Dendritic cell treated with granulocyte-macrophage colony-stimulating factor and Interleukin-4, amounts not matched to agents 40 ng/mL and 50 ng/mL, for 4 days (primary cell): ENCODE results near the gene SLC24A4.
A peak's percentile ranks its signal among the peaks of the same experiment; 100 is the strongest.

Source experiments
- H3K27ac Mint-ChIP-seq: one replicate; pipeline ENCODE4 v1.8.0; 2022; ENCODE audit warnings: mild to moderate bottlenecking, mixed read lengths
- H3K27me3 Mint-ChIP-seq: one replicate; pipeline ENCODE4 v1.8.0; 2022; ENCODE audit warnings: mild to moderate bottlenecking, mixed read lengths
- H3K36me3 Mint-ChIP-seq: one replicate; pipeline ENCODE4 v1.8.0; 2022; ENCODE audit warnings: low read depth, mixed read lengths
- H3K4me1 Mint-ChIP-seq: one replicate; pipeline ENCODE4 v1.8.0; 2022; ENCODE audit warnings: low read depth, mixed read lengths
- H3K4me3 Mint-ChIP-seq: one replicate; pipeline ENCODE4 v1.8.0; 2022; ENCODE audit warnings: mild to moderate bottlenecking, moderate library complexity, mixed read lengths
- H3K9me3 Mint-ChIP-seq: one replicate; pipeline ENCODE4 v1.8.0; 2022; ENCODE audit warnings: mixed read lengths
- intact Hi-C: fragments of 100-400 bp; cut with micrococcal nuclease; formaldehyde crosslinking; loops from one replicate; pipeline ENCODE4 v1.15.0; 2022

SLC24A4 gene

DNA sequence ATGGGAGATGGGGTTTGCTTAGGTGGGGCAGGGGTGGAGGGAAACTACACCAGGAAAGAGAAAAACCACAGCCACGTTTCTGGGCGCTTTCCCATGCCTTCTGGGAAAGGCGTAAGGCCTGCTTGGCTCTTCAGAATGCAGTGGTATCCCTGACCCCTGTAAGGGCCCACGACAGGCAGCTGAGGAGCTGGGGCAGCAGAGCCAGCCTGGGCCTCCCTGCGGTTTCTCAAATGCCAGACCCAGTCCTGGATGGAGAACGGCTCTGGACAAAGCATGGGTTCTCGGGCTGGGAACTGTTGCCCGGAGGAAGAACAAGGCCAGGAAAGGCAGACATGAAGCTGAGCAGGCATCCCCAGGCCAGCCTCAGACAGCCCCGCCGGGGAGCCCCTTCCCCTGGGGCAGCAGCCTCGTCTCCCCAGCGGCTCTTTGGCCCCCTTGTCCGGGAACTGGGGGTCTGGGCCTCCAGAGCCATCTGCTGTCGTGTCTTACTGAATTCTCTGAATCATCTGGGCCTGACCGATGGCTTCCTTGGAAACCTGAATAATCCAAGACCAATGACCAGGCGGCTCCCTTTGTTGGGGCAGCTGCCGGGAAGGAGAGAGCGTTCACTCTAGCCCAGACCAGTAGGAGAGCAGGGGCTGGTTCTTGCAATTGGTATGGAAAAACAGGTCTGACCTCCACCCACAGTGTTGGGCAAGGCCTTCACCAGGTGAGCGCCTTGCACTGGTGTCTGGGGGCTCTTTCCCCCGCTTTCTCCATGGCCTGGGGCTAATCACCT is 126.6 kb downstream of the SLC24A4 start:
- Mint-ChIP-seq H3K27ac (no peak overlapping the region), H3K4me3 (no peak overlapping the region), H3K4me1 (peaks cover 27% of the 10 kb centered on the region), H3K27me3 (peaks cover 4% of the 10 kb centered on the region), H3K9me3 (no peaks in the 10 kb centered on the region), H3K36me3 (no peaks in the 10 kb centered on the region)
- intact Hi-C loops = loop anchor here (10.0 kb wide), 2 partner anchors 55 to 285 kb away; no protein-coding TSS in a partner anchor

DNA sequence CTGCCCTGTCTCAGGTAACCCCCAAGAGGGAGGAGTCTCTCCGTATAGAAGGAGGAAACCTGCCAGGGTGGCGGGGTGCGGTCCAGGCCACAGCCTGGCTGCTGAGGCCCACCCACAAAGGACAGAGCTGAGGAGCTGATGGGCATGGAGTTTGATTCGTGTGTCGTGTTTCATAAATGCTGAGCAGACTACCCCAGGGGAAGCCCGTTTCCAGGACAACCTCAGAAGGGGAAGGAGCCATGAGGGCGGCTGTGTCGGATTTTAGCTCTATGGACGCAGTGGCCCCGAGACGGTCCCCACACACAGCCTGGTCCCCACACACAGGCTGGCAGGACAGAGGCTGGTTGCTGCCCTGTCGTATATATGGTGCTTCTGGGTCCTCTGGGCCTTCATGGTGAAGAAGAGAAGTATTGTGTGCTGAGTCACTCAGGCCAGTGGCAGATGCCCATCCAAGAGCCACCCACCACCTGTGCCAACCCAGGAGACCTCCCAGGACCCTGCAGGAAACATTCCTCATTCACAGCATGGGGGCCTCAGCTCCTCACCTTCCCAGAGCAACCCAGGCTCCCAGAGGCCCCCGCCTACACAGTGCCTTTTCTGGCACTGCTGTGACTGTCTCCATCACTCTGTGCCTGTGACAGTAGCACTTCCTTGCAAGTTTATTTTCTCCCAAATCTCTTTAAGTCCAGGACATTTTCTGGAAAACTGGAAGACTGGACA is 127.5 kb downstream of the SLC24A4 start:
- Mint-ChIP-seq H3K9me3 (no peaks in the 10 kb centered on the region), H3K36me3 (no peaks in the 10 kb centered on the region), H3K4me1 (peaks cover 27% of the 10 kb centered on the region), H3K27ac (peak overlapping the region; percentile 12), H3K4me3 (no peak overlapping the region), H3K27me3 (peaks cover 4% of the 10 kb centered on the region)
- intact Hi-C loops = loop anchor here (10.0 kb wide), 2 partner anchors 56 to 286 kb away; no protein-coding TSS in a partner anchor

DNA sequence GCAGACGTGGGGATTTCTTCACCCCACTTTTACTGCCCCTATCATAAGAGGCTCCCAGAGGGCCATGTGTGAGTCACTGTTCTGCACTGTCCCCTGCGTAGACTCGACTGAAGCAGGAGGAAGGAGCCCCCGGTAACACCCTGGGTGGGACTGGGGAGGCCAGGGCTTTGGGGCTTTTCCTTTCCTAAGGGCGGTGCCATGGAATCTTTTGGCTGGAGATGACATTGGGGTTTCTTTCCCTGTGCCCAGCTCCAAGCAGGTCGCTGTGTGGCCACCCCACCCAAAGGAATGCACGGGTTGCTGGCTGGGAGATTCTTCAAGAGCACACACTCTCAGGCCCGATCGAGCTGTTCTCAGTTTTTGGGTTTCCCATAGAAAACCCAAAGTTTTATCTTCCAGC is 128.3 kb downstream of the SLC24A4 start:
- no peak overlapping the region for H3K4me3 Mint-ChIP-seq

DNA sequence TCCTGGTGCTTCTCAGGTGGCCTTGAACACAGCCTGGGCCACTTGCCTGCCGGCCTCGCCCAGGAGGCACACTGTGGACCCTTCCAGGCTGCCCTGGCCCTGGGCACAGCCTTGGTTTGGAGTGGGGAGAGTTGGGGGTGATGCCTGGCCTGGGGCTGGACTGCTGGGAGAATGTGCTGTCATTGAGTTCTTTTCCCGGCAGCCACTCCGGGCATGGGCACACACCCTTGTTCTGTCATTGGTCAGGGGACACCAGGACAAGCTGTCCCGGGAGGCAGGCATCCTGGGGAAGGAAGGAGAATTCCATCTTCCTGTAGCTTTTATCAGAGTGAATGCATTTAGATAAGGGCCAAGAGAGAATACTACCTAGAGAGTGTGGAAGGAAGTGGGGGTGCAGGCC is 128.8 kb downstream of the SLC24A4 start:
- Mint-ChIP-seq H3K27me3 (peaks cover 4% of the 10 kb centered on the region), H3K9me3 (no peaks in the 10 kb centered on the region), H3K27ac (peak overlapping the region; percentile 24), H3K4me3 (no peak overlapping the region), H3K4me1 (peaks cover 30% of the 10 kb centered on the region), H3K36me3 (no peaks in the 10 kb centered on the region)
- intact Hi-C loops = loop anchor here (10.0 kb wide), 2 partner anchors 57 to 287 kb away; no protein-coding TSS in a partner anchor

More for the DNA sequence above, 128.3 kb downstream of the SLC24A4 start:
- Mint-ChIP-seq H3K36me3 (no peaks in the 10 kb centered on the region), H3K27ac (no peak overlapping the region), H3K9me3 (no peaks in the 10 kb centered on the region), H3K27me3 (peaks cover 4% of the 10 kb centered on the region), H3K4me1 (peaks cover 31% of the 10 kb centered on the region)
- intact Hi-C loops = loop anchor here (10.0 kb wide), 2 partner anchors 56 to 286 kb away; no protein-coding TSS in a partner anchor

DNA sequence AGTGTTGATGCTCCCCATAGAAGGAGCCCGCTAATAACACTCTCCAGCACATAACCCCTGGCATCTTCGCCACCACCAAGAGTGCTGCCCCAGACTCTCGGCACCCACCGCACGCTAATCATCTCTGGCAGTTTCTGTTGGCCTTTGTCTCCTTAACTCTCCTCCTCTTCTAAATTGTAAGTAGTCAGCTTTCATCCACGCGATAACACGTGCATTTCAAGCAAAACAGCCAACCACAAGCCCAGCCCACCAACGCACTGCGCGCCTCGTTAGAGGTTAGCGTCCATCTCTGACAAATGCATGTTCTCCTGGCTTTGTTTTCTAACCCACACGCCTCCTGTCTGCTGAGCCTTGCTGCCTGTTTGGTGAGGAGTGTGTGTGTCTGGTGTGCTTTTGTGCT is 129.5 kb downstream of the SLC24A4 start:
- H3K4me1 Mint-ChIP-seq = peaks cover 33% of the 10 kb centered on the region
- H3K4me3 Mint-ChIP-seq = no peak overlapping the region
- H3K27me3 Mint-ChIP-seq = peaks cover 4% of the 10 kb centered on the region
- intact Hi-C loops = loop anchor here (10.0 kb wide), 2 partner anchors 58 to 288 kb away; no protein-coding TSS in a partner anchor
- H3K9me3 Mint-ChIP-seq = no peaks in the 10 kb centered on the region
- no peak overlapping the region for H3K27ac Mint-ChIP-seq
- H3K36me3 Mint-ChIP-seq = no peaks in the 10 kb centered on the region

DNA sequence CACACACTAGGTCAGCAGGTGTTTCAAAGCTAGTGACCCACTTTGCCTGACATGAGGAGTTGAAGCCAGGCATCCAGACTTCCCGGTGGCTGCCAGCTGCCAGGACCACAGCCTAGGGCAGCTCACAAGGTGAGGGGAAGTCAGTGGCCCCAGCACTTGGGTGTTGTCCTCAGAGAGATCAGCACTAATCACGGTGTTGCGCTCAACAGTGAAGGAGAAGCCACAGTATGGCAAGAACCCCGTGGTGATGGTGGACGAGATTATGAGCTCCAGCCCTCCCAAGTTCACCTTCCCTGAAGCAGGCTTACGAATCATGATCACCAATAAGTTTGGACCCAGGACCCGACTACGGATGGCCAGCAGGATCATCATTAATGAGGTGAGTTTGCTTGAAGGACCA is 130.7 kb downstream of the SLC24A4 start:
- Mint-ChIP-seq H3K27me3 (peaks cover 4% of the 10 kb centered on the region), H3K27ac (no peak overlapping the region), H3K9me3 (no peaks in the 10 kb centered on the region), H3K36me3 (no peaks in the 10 kb centered on the region), H3K4me3 (no peak overlapping the region), H3K4me1 (peaks cover 36% of the 10 kb centered on the region)
- intact Hi-C loops = loop anchor here (10.0 kb wide), 2 partner anchors 59 to 289 kb away; no protein-coding TSS in a partner anchor

DNA sequence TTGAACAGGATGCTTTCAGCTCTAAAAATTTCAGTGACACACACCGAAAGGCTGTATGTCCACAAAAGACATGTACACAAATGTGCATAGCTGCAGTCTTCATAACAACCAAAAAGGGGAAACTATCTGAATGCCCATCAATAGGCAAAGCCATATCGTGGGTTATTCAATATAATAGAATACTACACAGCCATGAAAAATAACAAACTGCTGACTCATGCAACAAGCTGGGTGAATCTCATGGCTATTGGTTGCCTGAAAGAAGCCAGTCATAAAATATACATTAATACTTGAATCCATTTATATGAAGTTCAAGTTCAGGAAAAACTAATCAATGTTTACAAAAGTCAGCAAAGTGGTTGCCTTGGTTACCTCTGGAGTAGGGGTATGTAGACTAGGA is 132.3 kb downstream of the SLC24A4 start:
- no peaks in the 10 kb centered on the region for H3K9me3 Mint-ChIP-seq
- peaks cover 44% of the 10 kb centered on the region for H3K4me1 Mint-ChIP-seq
- no peak overlapping the region for H3K27ac Mint-ChIP-seq
- no peak overlapping the region for H3K4me3 Mint-ChIP-seq
- intact Hi-C loops = loop anchor here (5.0 to 10.0 kb wide), 3 partner anchors 60 to 290 kb away; no protein-coding TSS in a partner anchor
- peaks cover 4% of the 10 kb centered on the region for H3K27me3 Mint-ChIP-seq
- no peaks in the 10 kb centered on the region for H3K36me3 Mint-ChIP-seq

DNA sequence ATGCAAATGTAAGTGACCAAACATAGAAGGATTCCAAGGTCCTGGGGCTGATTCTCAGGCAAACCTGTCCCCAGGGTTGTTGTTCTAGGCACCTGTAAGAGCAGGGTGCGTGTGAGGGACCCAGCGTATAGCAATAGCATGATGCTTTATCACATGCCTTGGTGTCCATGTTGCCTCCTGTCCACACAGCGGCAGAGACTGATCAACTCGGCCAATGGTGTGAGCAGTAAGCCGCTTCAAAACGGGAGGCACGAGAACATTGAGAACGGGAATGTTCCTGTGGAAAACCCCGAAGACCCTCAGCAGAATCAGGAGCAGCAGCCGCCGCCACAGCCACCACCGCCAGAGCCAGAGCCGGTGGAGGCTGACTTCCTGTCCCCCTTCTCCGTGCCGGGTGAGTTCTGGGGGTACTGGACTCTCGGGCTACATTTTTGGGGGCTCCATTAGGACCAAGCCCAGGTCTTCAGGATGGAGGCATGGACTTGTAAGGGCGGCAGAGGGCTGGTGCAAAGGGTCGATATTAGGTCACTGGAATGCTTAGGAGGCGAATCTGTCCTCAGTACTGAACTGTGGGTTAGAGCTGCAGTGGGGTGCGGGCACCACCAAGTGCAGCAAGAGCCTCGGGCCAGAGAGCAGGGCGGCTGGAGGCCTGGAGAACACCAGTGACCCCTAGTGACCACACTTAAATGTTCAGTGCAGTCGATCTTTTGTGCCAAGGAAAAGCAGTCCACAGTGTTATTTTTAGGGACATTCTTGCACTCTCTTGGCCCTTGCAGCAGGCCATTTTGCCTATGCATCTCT is 133.4 kb downstream of the SLC24A4 start:
- Mint-ChIP-seq H3K4me3 (no peak overlapping the region), H3K27ac (no peak overlapping the region), H3K9me3 (no peaks in the 10 kb centered on the region), H3K36me3 (no peaks in the 10 kb centered on the region), H3K27me3 (peaks cover 2% of the 10 kb centered on the region), H3K4me1 (peaks cover 46% of the 10 kb centered on the region)
- intact Hi-C loops = loop anchor here (2.0 to 10.0 kb wide), 4 partner anchors 62 to 322 kb away; no protein-coding TSS in a partner anchor

DNA sequence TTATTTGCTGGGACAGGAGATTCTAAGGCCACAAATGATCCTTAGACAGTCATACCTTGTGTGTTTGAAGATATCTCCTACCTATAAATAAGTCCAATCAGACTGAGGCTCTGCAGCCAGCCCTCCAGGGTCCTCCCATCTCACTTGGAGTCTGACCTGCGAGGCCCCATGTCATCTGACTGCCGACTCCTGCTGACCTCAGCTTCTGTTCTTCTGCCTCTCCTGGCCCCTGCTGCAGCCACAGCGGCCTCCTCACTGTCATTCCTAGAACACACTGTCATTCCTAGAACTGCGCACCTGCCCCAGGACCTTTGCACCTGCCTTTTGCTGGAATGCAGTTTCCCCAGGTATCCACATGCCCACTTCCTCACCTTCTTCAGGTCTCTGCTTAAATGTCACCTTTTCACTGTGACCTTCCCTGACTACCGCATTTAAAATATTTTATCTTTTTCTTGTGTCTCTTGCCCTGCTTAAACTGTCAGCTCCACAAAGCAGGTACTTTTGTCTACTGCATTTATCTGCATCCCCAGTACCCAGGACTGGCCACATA is 134.1 kb downstream of the SLC24A4 start:
- no peaks in the 10 kb centered on the region for H3K9me3 Mint-ChIP-seq
- no peak overlapping the region for H3K4me3 Mint-ChIP-seq
- H3K36me3 Mint-ChIP-seq = no peaks in the 10 kb centered on the region
- intact Hi-C loops = loop anchor here (2.0 to 10.0 kb wide), 4 partner anchors 62 to 322 kb away; no protein-coding TSS in a partner anchor
- H3K4me1 Mint-ChIP-seq = peaks cover 53% of the 10 kb centered on the region
- no peaks in the 10 kb centered on the region for H3K27me3 Mint-ChIP-seq
- no peak overlapping the region for H3K27ac Mint-ChIP-seq

DNA sequence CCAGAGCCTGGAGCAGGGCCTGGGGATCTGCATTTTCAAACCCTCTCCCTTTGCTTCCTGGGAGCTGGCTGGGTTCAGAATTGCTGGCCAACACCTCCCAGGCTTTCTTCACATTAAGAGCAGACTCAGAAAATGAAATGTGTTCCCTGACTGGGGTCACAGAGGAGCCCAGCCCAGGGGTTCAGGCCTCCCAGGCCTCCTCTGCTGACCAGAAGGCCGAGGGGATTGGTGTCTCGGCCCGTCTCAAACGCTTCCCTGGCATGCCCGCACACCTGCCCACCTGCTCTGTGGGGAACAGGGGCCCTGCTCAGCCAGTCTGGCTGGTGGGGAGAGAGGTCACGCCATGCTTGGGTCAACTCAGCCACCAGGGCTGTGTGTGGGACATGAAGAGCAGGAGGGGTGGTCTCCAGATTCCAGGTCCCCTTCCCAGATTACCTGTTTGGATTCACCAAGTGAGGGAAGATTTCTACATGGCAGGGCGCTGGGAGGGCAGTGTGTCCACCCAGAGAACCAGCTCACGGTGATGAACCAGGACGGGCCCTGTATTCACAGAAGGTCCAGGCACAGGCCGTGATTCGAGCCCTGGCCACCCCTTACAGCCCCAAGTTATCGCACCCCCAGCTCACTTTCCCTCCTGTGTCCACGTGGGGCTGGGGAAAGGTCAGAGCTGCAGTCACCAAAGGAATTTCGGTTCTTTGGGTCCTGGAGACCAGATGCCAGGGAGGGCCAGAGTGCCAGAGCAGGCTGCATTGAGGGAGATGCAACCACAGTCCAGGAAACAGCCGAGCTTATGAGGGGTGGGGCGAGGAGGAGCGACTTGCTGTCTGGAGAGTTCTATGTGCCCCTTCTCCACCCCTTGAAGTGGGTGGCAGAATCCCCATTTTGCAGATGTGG is 135.4 kb downstream of the SLC24A4 start:
- Mint-ChIP-seq H3K4me3 (no peak overlapping the region), H3K36me3 (peaks cover 7% of the 10 kb centered on the region), H3K27me3 (no peaks in the 10 kb centered on the region), H3K27ac (peak overlapping the region; percentile 87), H3K9me3 (no peaks in the 10 kb centered on the region), H3K4me1 (peaks cover 63% of the 10 kb centered on the region)
- intact Hi-C loops = loop anchor here (5.0 to 10.0 kb wide), 3 partner anchors 64 to 294 kb away; no protein-coding TSS in a partner anchor

DNA sequence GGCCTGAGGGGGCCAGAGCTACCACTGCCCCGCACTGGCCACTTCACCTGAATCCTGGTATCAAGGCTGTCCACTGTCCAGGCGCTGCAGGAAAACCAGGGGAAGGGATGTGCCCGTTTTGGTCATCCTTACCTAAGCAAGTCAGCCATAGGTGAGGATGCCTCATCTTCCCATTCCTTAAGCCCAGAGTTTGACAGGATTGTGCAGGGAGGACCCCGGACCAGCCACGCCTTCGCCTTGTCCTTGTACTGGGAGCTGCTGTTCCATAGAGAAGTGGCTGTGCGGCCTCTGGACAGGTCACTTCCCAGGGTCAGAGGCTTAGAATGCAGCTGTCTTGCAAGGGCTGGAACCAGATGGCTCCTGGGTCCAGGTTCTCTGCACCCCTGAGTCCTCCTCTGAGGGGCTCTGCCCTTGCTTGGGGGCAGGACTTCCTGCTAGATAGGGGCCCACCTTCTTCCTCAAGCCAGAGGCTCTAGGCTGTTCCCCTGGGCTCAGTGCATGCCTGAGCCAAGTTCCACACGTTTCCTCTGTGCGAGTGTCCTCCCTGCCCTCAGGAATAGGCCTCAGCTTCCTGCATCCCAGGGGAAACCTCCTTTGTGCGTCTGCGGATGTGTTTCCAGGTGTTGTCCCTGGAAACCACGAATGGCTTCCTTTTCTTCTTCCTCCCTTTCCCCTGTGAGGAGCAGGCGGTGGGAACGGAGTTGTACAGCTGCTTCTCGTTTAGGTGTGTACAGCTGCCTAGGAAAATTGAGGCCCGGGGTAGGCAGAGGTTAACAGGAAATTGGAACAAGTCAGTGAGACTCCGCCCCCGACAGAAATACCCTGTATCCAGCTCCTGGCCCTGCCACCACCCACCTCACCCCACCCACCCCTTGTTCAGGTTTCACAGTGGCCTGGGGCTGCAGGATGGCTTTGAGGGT is 136.3 kb downstream of the SLC24A4 start:
- no peak overlapping the region for H3K4me3 Mint-ChIP-seq
- H3K9me3 Mint-ChIP-seq = no peaks in the 10 kb centered on the region
- H3K27me3 Mint-ChIP-seq = no peaks in the 10 kb centered on the region
- H3K27ac Mint-ChIP-seq = peak overlapping the region; percentile 87
- intact Hi-C loops = loop anchor here (5.0 to 10.0 kb wide), 3 partner anchors 64 to 294 kb away; no protein-coding TSS in a partner anchor
- H3K36me3 Mint-ChIP-seq = peaks cover 7% of the 10 kb centered on the region
- H3K4me1 Mint-ChIP-seq = peaks cover 72% of the 10 kb centered on the region
